ENCODE measurements around the gene SLC45A2.

SLC45A2 gene

DNA sequence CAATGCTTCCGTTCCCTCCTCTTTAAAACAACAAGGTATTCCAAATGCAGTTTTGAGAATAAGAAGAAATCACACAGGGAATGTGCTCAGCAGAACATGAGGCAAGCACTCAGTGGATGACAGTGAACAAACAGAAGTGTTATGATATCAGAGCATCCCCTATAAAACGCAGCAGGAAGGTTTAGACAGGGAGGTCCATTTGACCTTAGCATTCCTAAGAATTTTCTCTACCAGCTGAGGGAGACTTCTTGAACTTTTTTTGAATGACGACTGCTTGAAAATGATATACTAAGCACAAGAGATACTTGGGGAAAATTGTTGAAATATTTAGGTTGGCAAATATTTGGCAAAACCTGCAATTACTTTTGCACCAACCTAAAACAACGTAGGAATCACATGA is 19.4 kb upstream of the SLC45A2 start:
- TF ChIP-seq, protein P1, sequence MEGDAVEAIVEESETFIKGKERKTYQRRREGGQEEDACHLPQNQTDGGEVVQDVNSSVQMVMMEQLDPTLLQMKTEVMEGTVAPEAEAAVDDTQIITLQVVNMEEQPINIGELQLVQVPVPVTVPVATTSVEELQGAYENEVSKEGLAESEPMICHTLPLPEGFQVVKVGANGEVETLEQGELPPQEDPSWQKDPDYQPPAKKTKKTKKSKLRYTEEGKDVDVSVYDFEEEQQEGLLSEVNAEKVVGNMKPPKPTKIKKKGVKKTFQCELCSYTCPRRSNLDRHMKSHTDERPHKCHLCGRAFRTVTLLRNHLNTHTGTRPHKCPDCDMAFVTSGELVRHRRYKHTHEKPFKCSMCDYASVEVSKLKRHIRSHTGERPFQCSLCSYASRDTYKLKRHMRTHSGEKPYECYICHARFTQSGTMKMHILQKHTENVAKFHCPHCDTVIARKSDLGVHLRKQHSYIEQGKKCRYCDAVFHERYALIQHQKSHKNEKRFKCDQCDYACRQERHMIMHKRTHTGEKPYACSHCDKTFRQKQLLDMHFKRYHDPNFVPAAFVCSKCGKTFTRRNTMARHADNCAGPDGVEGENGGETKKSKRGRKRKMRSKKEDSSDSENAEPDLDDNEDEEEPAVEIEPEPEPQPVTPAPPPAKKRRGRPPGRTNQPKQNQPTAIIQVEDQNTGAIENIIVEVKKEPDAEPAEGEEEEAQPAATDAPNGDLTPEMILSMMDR (conservative IDR thresholded peaks at IDR 0.05; ENCODE audit: low read depth, low read length): no peak
- H3K36me3 ChIP-seq (ENCODE audit: insufficient read depth): no peaks in the 10 kb centered on the region
- no peak overlapping the region for H2AFZ ChIP-seq (ENCODE audit: low read depth)
- H3K4me1 ChIP-seq (ENCODE audit: low read depth, poor library complexity, severe bottlenecking): peaks cover 9% of the 10 kb centered on the region
- no peak overlapping the region for H3K4me3 ChIP-seq (IDR thresholded peaks at IDR 0.05; ENCODE audit: insufficient read depth, low read depth, low read length)
- H3K4me2 ChIP-seq: no peak overlapping the region
- H3K27me3 ChIP-seq (ENCODE audit: insufficient read depth, low read depth): no peaks in the 10 kb centered on the region
- H4K20me1 ChIP-seq (ENCODE audit: insufficient read depth): no peaks in the 10 kb centered on the region
- H3K79me2 ChIP-seq (ENCODE audit: insufficient read depth, low read depth): peaks cover 8% of the 10 kb centered on the region; the same call in 1 of the 2 replicates
- no peak overlapping the region for H3K9ac ChIP-seq
- H3K27ac ChIP-seq: no peak overlapping the region

GRCh38 chr5:34002629-34003328 is 18.3 kb upstream of the SLC45A2 start:
- H3K4me2 ChIP-seq: no peak overlapping the region
- H3K4me1 ChIP-seq (ENCODE audit: low read depth, poor library complexity, severe bottlenecking): peaks cover 7% of the 10 kb centered on the region
- H3K27me3 ChIP-seq (ENCODE audit: insufficient read depth, low read depth): no peaks in the 10 kb centered on the region
- no peak overlapping the region for H3K4me3 ChIP-seq (IDR thresholded peaks at IDR 0.05; ENCODE audit: insufficient read depth, low read depth, low read length)
- H2AFZ ChIP-seq (ENCODE audit: low read depth): no peak overlapping the region
- TF ChIP-seq, protein P1 (conservative IDR thresholded peaks at IDR 0.05; ENCODE audit: low read depth, low read length): no peak
- H3K9ac ChIP-seq: no peak overlapping the region
- H4K20me1 ChIP-seq (ENCODE audit: insufficient read depth): no peaks in the 10 kb centered on the region
- peaks cover 8% of the 10 kb centered on the region; the same call in 1 of the 2 replicates for H3K79me2 ChIP-seq (ENCODE audit: insufficient read depth, low read depth)
- no peaks in the 10 kb centered on the region for H3K36me3 ChIP-seq (ENCODE audit: insufficient read depth)
- H3K27ac ChIP-seq: no peak overlapping the region

- Histone ChIP-seq H3K4me2 (no peak overlapping the region), H2AFZ (ENCODE audit: low read depth) (no peak overlapping the region), H3K27me3 (ENCODE audit: insufficient read depth, low read depth) (no peaks in the 10 kb centered on the region), H3K9ac (no peak overlapping the region), H3K79me2 (ENCODE audit: insufficient read depth, low read depth) (no peaks in the 10 kb centered on the region), H3K4me1 (ENCODE audit: low read depth, poor library complexity, severe bottlenecking) (peaks cover 6% of the 10 kb centered on the region), H3K36me3 (ENCODE audit: insufficient read depth) (no peaks in the 10 kb centered on the region), H3K27ac (no peak overlapping the region), H4K20me1 (ENCODE audit: insufficient read depth) (no peaks in the 10 kb centered on the region), H3K4me3 (IDR thresholded peaks at IDR 0.05; ENCODE audit: insufficient read depth, low read depth, low read length) (no peak overlapping the region)
- TF ChIP-seq, protein P1 (conservative IDR thresholded peaks at IDR 0.05; ENCODE audit: low read depth, low read length): no peak
Observed at GRCh38 chr5:34001241-34001841, 16.8 kb upstream of the SLC45A2 start.

- H3K36me3 ChIP-seq (ENCODE audit: insufficient read depth): no peaks in the 10 kb centered on the region
- TF ChIP-seq, protein P1 (conservative IDR thresholded peaks at IDR 0.05; ENCODE audit: low read depth, low read length): no peak
- no peak overlapping the region for H3K9ac ChIP-seq
- H3K79me2 ChIP-seq (ENCODE audit: insufficient read depth, low read depth): no peaks in the 10 kb centered on the region
- peaks cover 11% of the 10 kb centered on the region for H3K4me1 ChIP-seq (ENCODE audit: low read depth, poor library complexity, severe bottlenecking)
- H2AFZ ChIP-seq (ENCODE audit: low read depth): no peak overlapping the region
- no peaks in the 10 kb centered on the region for H3K27me3 ChIP-seq (ENCODE audit: insufficient read depth, low read depth)
- no peak overlapping the region for H3K4me2 ChIP-seq
- no peaks in the 10 kb centered on the region for H4K20me1 ChIP-seq (ENCODE audit: insufficient read depth)
- H3K27ac ChIP-seq: no peak overlapping the region
- H3K4me3 ChIP-seq (IDR thresholded peaks at IDR 0.05; ENCODE audit: insufficient read depth, low read depth, low read length): no peak overlapping the region
Observed at GRCh38 chr5:33999978-34000377, 15.5 kb upstream of the SLC45A2 start.

Data from KMS-11 (cell line).